Prostate gland (tissue), 2 donors: ENCODE results near the gene CD151.

Experiments used
- CTCF ChIP-seq, 4 experiments: fragments of 200-600 bp in 2 of 4; fragments of 450-650 bp in 2 of 4; sonication (generic) in 2 of 4; IDR thresholded peaks; 1 replicate in 3 of 4; 2 replicates in 1 of 4; pipeline ENCODE4 v1.5.1; 2016 to 2019; ENCODE audit warnings: antibody characterized with exemption in 4 of 4, mild to moderate bottlenecking in 2 of 4, moderate library complexity in 2 of 4
- POLR2A ChIP-seq: fragments of 450-650 bp; IDR thresholded peaks from one replicate; pipeline ENCODE4 v1.6.1; 2016; ENCODE audit warnings: antibody characterized with exemption, mild to moderate bottlenecking
- POLR2AphosphoS5 ChIP-seq: sonication (generic); formaldehyde crosslinking; IDR thresholded peaks from one replicate; pipeline ENCODE4 v1.6.1; 2017; ENCODE audit warnings: antibody characterized with exemption

DNA sequence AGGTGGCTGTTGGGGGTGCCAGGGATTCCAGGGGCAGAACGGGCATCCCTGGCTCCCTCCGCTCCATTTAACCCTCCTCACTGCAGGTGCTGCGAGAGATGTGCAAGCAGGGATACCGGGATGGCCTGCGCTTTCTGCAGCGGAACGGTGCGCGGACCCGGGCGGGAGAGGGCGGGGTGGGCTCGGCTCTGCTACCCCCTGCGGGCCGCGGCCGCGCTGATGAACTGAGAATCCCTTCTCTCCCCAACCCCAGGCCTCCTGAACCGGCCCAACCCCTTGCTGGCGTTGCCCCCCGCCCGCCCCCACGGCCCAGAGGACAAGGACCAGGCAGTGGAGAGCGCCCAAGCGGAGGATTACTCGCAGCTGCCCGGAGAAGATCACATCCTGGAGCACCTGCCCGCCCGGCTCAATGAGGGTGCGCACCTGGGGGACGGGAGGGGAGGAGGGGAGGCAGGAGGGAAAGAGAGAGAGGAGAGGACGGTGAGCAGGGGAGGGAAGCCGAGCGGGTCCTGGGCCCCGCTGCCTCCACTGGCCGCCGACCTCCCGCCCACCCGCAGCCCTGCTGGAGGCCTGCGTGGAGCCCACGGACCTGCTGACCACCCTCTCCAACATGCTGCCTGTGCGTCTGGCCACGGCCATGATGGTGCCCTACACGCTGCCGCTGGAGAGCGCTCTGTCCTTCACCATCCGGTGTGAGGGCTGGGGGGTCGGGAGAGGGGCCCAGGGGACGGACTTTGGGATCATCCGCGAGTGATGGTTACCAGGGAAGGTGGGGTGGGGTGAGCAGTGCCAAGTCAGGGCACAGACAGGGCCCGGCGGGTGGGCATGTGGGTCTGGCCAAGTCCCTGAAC, 9.1 kb upstream of the CD151 start:
- TF ChIP-seq POLR2A, result no peak
- TF ChIP-seq CTCF (IDR thresholded peaks at IDR 0.05), result no peak
- no peak for TF ChIP-seq POLR2AphosphoS5
